ENCODE data around the gene DLK1.

DLK1 gene

DNA sequence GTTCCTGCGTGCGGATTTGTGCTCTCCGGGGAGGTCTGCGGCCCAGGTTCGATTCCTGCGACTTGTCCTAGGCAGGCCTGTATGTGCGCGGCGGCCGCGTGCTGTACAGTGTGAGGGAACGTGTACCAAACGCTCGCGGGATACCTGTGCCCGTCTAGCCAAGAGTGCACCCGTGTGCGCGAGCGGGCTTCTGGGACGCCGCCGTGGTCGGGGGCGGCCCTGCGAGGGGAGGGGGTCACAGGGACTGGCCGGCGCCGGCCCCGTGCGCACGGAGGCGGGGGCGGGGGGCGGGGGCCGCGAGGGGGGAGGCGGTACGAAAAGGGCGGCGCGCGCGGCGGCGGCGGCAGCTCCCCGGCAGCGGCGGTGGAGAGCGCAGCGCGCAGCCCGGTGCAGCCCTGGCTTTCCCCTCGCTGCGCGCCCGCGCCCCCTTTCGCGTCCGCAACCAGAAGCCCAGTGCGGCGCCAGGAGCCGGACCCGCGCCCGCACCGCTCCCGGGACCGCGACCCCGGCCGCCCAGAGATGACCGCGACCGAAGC, at the start of gene DLK1:
Gene DLK1 (plus strand): TSS at position 343 of the 536 bp plus-strand sequence. CDS start 177 bp downstream, at position 520.
- no peak for DNase-seq

DNA sequence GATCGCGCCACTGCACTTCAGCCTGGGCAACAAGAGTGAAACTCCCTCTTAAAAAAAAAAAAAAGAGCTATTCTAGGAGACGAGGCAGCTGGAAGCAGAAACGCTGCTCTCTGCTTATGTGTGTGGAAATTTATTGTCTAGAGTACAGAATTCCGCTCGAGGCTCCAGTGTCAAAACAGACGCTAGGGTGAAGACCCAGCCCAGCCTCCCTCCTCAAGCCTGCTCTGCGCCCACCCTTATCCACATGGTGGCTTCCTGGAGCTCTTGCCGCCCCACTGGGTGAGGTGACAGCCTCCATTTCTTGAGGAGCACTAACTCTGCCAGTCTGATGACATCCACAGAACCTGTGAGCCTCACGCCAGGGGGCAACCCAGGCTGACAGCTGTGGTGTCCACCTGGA, 49.5 kb upstream of the DLK1 start:
- no peak for DNase-seq

DNA sequence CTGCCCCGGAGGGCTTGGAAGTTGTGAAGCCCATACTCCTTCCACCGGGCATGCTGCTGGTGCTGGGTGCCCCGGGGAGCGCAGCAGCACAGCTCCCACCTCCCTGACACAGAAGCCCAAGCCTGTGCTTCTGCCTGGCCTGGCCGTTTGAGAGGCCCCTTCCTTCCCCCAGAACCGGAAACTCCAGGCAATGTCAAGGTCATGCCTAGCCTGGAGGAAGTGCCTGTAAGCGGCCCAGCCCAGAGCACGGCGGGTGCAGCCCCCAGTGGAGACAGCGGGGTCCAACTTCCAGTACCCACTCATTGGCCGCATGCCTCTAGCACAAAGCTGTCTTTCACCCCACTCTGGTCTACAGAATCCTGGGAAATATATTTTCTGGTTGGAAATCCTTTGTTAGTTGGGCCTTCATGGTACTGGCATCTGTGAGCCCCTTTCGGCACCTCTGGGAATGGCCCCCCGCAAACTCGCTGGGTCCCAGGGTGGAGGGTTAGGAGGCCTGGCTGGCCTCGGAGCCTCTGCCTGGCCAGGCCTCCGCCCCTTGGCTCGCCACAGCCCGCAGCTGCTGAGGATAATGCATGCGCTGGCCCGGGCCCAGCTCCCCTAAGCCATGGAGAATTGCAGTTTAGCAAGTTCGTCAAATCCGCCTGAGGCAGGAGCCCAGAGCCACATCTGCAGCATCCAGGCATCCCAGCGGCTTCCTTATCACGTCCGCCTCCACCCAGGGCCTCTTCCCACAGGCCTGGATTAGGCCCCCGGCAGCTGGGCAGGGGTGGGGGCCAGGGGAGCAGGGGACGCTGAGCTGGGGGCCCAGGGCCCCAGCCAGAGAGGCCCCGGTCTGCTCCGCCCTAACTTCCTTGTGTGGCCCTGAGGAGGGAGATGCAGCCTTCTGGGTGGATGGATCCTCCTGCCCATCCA, 48.9 kb upstream of the DLK1 start:
- DNase-seq = peak; percentile 9

DNA sequence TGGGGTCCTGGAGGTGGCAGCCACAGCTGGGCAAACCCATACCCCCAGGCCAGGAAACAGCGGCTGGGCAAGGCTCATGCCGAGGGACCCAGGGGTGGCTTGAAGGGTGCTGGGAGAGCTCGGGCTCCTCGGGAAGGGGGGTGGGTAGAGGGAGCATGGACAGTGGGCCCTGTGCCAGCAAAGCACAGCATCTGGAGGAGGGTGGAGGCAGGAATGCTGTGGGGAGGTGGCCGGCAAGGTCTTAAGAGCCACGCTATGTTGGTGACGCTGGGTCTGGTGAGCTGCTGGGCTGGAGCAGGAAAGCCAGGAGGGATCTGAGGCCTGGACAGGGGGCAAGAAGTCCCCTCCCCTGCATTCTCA, 48.2 kb upstream of the DLK1 start:
- DNase-seq = no peak

DNA sequence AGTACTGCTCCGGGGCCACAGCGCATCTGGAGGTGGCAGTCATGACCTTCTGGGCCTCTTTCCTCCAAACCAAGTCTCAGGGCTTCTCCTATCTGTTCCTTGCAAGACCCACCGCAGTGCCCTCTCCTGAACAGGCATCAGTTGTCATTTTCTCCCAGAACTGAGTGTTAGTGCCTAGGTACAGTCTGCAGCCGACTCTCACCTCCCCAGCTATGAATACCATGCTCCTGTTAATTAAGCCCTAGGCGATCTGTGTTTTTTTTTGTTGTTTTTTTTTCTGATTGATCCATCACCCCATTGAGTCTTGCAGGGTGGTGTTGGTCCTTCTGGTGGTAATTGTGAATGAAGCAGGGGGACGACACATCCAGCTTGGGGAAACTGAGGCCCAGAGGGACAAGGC, 47.5 kb upstream of the DLK1 start:
- DNase-seq = no peak

DNA sequence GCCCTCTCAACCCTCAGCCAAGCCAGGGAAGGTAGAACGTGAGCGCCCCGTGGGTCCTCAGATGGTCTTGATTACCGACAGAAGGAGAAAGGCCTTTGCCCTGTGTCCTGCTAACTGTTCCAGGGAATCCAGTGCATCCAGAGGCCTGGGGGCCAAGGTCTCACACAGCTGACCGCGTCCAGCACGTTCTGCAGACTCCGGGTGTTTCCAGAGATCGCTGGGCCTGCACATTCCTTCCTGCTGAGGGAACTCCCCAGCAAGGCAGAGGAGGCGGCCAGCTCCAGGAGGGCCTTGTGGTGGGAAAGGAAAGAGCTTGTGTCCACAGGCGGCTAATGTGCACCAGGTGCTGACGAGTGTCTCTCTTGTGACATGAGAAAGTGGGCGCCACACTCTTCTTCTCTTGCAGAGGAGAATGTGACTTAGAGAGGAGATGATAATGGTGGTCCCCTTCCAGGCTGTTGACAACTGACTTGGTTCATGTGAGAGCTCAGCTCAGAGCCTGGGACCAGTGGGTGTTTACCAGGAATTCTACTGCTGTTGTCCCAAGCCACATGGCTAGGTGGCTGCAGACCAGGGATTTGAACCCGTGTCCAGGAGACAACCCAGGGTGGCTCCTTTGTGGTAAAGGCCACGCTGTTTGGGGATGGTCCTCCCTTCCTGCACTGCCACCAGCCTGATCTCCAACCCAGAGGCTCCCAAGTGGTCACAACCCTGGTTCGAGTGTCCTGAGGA, 46.8 kb upstream of the DLK1 start:
- no peak for DNase-seq

DNA sequence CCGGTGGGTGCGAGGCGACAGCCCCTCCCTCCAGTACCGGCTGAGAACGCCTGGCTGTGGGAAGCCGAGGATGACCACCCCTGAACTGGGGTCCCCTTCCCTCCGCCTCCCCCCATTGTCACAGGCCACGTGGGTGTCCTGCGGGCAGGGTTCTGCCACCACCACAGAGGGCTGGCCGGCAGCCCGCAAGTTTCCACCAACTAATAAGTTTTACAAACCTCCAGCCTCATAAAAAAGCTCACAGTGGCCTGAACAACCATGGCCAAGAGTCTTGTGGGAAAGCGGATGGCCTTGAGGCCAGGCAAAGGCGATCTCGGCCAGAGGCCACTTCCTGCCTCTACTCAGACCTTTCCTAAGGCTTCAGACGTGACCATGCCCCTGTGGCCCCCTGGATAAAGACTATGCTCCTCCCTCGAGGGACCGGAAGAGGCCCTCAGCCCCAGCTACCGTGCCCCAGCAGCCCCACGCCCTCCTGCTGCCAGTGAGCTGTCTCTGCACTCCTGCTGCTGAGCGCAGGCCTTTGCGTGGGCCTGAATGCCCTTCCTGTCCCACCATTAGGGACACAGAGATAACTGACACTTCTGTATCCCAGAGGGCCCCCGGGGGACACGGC, 46.1 kb upstream of the DLK1 start:
- no peak for DNase-seq

DNA sequence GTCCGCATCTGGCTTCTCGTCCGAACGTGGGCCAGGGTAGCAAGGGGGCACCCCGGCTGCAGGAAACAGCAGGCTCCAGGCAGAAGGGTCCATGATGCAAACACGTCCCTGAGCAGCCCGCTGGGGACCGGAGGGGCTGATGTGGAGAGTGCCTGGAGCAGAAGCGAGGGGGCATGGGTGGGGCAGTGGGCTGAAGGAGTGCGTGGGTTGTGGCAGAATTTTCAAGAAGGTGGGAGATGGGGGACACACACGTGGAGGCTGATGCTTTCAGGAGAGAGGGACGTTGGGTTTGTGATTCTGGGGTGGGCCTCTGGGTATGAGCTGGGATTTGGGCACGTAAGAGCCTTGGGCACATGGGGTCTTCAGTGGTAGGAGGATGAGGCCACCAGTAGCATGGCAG, 45.6 kb upstream of the DLK1 start:
- no peak for DNase-seq

DNA sequence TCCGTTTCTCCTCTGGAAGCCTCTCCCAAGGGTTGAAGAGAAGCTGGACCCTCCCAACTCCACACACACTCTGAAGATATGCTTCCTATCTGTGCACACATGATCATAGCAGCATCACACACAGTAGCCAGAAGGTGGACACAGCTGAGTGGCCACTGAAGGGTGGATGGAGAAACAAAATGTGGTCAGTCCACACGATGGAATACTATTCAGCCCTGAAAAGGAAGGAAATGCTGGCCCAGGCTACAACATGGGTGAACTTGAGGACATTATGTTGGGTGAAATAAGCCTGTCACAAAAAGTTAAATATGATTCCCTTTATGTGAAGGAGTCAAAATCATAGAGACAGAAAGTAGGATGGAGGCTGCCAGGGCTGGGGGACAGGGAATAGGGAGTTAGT, 43.9 kb upstream of the DLK1 start:
- DNase-seq = no peak

DNA sequence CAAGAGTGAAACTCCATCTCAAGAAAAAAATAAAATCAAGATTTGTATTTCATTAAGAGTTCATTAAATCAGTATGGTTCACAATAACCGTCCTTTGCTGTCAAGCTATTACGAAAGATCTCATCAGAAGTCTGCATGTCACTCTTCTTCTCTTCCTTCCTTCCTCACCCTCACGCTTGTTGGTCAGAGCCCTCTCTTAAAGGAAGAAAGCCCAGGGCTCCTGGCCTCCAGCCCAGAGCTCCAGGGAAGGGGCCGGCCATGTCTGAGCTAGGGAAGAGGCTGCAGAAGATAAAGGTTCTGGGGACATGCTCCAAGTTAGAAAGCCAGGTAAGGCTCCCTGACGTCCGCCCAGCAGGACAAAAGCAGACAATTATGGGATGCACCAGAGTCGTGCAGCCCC, 43.1 kb upstream of the DLK1 start:
- DNase-seq = no peak

DNA sequence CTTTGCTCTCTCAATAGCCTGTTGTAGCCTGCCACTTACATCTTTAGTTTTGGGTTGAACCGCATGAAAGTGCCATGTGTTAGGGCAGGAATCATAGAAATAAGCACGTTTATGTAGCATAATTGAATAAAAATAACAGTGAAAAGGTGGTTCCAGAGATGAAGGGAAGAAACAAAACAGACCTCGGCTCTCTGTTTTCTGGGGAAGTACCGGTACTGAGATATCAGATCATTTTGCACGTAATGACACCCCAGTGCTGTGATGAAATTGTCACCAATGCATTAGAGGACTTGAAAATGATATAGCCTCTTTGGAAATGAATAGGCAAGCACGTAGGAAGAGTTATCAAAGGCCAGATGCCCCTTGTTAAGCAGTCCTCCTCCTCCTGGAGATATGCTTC, 42.5 kb upstream of the DLK1 start:
- no peak for DNase-seq

DNA sequence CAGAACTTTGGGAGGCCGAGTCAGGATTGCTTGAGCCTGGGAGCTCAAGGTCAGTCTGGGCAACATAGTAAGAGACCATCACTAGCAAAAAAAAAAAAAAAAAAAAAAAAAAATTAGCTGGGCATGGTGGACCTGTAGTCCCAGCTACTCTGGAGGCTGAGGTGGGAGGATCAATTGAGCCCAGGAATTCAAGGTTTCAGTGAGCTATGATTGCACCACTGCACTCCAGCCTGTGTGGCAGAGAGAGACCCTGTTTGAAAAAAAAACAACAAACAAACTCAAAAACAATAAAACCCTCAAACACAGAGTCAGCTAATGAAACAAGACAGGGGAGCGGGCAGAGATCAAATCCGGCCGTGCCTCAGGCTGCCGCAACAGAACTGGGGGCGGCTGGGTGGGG, 41.7 kb upstream of the DLK1 start:
- no peak for DNase-seq

DNA sequence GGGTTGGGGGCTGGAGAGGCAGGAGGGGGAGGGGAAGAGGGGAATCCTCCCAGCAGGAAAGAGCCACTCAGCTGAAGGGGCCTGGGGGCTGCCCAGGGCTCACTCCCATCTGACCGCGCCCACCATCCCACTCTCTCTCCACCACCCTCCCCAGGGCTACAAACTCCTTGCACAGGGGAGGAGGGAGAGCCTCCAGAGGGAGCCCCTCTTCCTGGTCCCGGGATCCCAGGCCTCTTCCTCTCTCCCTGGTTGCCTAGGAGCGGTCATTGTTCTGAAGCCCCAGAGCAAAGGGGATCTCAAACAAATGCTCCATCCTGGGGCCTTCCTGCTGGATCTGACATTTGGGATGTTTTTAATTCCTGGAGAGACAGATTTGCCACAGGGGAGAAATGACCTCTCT, 39.8 kb upstream of the DLK1 start:
- DNase-seq = no peak

DNA sequence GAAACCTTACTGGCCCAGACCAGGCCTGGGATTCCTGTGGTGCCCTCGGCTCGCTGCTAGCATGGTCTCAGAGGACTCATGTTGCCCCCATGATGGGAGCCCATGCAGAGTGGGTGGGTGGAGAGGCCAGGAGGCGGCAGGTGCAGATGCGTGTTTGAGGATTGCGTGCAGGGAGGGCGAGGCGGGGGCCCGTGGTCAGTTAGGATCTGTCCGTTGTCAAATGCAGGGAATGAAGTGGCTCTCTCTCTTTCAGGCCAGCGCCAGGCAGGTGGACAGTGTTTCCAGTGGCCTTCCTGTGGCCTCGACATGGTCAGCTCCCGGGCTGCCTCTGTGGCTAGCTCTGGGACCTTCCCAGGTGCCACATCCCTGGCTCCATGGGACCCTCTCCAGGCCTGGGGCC, 39.3 kb upstream of the DLK1 start:
- no peak for DNase-seq

DNA sequence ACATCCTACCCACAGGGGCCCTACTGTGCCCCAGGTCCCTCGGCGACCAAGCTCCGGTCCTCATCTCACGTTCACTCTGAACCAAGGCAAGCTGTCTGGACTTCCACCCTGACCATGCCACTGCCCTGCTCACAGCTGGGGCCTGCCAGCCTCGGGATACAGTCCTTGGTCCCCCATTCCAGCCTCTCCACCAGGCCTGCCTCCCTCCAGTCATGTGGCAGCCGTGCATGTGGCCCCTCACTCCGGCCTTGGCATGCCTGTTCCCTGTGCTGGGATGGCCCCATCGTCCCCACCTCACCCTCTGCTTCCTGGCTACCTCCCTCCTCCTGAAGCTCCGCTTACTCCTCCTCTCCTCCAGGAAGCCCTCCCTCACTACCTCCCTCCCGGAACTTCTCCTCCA, 38.6 kb upstream of the DLK1 start:
- no peak for DNase-seq

DNA sequence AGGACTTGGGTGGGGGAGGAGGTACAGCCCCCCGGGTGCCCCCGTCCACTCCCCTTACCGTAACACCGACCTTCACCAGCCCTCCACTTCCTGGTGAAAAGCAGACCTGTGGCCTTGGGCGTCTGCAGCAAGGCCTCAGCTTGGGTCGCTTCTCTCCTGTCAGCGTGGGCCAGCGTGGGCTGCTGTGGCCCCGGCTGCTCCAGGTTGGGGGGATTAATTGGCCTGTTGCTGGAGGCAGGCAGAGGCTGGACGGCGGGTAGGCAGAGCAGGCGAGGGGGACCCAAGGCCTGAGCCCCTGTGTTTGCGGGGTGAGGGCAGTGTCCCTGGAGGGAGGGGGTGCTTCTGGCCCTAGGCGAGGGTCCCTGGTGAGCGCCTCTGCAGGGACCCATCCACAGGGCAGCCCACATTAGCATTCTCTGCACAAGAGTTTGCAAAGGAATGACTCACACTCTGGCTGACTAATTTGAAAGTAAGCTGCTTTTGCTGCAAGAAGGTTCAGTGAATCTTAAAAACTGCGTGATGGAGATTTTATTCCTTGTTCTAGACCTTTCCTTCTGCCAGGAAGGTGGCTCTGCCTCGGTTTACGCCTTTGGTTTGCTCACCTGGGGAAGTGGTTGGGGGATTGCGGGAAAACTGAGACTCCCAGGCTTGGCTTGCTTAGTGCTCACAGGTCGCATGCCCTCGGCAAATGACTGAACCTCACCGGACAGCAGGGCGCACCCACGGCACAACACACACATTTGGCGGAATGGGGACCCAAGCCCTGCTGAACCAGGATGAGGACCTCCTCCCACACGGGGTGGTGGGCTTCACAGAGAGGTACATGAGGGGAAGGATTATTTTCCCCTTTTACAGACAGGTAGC, 37.9 kb upstream of the DLK1 start:
- no peak for DNase-seq

DNA sequence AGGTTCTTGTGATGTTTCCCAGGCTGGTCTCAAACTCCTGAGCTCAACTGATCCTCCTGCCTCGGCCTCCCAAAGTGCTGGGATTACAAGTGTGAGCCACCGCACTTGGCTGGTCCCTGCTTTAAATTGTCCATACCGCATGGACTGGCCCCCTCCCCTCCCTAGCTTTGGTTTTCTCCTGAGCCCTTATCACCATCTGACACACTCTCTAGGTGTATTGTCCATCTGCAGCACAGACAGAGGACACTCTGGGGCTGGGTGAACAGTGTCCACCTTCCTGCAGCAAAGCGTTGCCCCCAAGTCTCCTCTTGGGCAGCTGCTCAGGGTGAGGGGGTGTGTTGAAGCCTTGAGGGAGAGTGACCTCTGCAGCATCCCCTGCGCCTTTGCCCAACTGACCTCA, 36.0 kb upstream of the DLK1 start:
- no peak for DNase-seq

DNA sequence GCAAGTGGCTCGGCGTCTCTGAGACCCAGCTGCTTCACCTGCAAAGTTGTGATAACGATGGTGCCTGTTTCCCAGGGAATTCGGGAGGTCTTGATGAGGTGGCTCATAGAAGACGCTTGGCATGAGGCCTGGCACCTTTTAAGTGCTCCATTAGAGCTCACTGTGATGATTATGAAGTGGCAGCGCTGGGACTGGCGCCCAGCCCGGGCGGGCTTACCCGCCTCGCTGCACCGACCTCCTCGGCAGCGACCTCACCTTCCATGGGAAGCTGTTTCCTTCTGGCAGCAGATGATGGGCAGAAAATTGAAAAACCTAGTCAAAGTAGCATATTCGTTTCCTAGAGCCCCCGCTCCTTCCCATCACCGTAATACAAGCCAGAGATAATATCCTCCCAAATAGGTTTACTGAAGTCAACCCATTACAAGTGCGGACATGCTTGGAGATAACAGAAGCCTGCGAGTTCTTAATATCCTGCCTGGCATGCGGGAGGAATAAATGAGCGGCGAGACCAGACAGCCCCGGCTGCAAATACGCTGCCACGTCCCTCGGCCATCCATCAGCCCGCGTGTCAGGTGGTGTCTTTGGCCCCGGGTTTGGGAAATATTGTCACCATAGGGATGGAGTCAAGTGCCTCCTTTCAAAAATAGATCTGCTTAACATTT, 35.2 kb upstream of the DLK1 start:
- DNase-seq = no peak

DNA sequence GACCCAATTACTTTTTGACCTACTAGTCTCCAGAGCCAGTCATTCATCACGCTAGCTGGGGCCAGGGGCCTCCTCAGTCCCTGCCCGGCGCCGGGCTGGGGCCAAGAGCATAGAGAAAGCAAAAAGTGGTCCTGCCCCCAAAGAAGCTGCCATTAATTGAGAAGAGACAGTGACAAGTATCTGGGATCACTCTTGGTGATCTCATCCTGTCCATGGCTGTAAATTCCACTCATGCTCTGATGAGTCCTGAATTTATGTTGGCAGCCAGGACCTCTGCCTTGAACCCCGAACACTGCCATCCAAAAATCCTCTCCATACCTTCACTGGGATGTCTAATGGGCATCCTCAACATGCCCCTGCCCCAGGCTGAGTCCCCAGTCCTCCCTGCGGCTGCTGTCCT, 34.4 kb upstream of the DLK1 start:
- DNase-seq = no peak

DNA sequence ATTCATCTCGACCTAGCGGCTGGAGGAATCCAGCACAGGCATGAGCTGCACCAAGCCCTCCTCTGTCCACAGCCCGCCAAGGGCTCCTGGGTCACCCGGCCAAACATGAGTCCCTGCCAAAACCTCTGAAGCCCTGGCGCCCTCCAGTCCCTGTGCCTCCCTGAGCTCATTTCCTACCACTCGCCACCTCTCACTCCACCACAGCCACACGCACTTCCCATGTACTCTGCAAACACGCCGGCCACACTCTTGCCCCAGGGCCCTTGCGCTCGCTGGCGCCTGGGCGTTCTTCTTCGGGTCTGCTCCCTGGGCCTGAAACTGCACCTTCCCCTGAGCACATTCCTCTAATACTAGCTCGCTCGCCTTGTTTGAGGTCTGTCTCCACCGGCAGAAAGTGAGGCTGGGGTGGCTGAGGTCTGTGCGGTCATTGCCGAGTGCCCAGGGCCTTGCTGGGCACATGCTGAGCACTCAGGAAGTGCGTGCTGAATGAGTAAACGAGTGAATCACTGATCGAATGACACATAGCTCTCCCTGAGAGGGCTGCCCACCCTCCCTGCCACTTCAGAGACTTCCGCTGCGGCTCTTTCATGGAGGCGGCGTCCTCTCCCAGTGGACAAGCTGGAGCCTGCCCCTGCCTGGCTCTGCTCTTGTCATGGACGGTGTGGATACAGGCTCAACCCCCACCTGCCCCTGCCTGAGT, 33.7 kb upstream of the DLK1 start:
- DNase-seq = no peak

DNA sequence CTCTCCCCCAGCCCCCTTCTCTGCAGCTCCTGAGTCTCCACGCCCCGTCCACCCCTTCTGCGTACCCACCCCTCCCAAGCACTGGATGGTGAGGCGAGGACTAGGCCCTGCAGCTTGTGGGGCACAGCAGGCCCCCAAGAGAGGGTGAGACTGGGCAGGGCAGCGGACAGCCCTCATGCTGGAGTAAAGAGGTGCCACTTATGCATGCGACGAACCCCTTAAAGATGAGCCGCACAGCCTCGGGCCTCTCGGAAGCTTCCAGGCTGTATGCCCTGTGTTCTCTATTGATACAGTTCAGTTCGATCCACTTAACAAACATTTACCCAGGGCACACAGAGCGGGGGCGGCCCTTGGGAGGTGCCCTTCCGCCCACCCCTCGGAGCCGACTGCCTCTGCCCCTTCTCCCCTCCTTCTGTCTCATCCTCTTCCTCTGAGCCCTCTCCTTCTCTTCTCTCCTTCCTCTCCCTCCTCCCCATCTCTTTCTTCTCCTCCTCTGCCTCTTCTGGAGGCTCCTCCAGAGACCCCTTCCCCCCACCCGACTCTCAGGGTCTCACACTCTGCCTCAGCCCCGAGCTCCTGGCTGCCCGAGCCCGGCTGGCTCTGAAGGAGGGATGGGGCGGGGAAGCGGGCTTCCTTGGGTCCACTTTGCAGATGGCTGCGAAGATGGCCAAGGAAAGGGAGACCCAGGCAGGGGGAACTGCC, 32.7 kb upstream of the DLK1 start:
- DNase-seq = no peak

Data from midbrain (tissue), 1 donor.